H1 (cell line): Measurements from ENCODE around the gene MAGOHB. TPM values are rescaled to one million over a fixed set of nuclear protein-coding genes. Genes with fewer than 3 reads are reported as not detected.

Source experiments
- BACH1 ChIP-seq: IDR thresholded peaks from 2 replicates; pipeline ENCODE4 v1.6.1; 2012; ENCODE audit warnings: low read length, improper control_type of control experiment
- BRCA1 ChIP-seq: IDR thresholded peaks from 2 replicates; pipeline ENCODE4 v1.6.1; 2012; ENCODE audit warnings: low read depth, low read length, improper control_type of control experiment
- CEBPB ChIP-seq: IDR thresholded peaks from 2 replicates; pipeline ENCODE4 v1.6.1; 2012; ENCODE audit warnings: low read depth, low read length
- CHD2 ChIP-seq: IDR thresholded peaks from 2 replicates; pipeline ENCODE4 v1.6.1; 2012; ENCODE audit warnings: low read length, improper control_type of control experiment
- CREB1 ChIP-seq: IDR thresholded peaks from 2 replicates; pipeline ENCODE4 v1.6.1; 2012; ENCODE audit warnings: inconsistent platforms
- FOSL1 ChIP-seq: IDR thresholded peaks from 2 replicates; pipeline ENCODE4 v1.6.1; 2011; ENCODE audit warnings: mild to moderate bottlenecking, low read depth, low read length, moderate library complexity; ENCODE audit not compliant: insufficient read depth
- GTF2F1 ChIP-seq: IDR thresholded peaks from 2 replicates; pipeline ENCODE4 v1.6.1; 2012; ENCODE audit warnings: low read depth, low read length, improper control_type of control experiment, borderline replicate concordance
- KDM1A ChIP-seq: fragments of 200-600, 300-600 bp; sonication (generic); IDR thresholded peaks from 2 replicates; pipeline ENCODE4 v1.7.1; 2016; ENCODE audit warnings: mild to moderate bottlenecking, low read length, borderline replicate concordance
- KDM4A ChIP-seq: IDR thresholded peaks from one replicate; pipeline ENCODE4 v1.7.1; 2012; ENCODE audit warnings: low read depth, mild to moderate bottlenecking, moderate library complexity, low read length, inconsistent platforms; ENCODE audit not compliant: severe bottlenecking
- MAFK ChIP-seq: IDR thresholded peaks from 2 replicates; pipeline ENCODE4 v1.6.1; 2012; ENCODE audit warnings: low read depth, mild to moderate bottlenecking, improper control_type of control experiment, low read length
- POU5F1 ChIP-seq: IDR thresholded peaks from 2 replicates; pipeline ENCODE4 v1.6.1; 2011; ENCODE audit warnings: low read depth, mild to moderate bottlenecking, low read length, moderate library complexity
- RBBP5 ChIP-seq: IDR thresholded peaks from 2 replicates; pipeline ENCODE4 v1.7.1; 2012; ENCODE audit warnings: low read depth, mild to moderate bottlenecking, inconsistent platforms, low read length, moderate library complexity, borderline replicate concordance
- SAP30 ChIP-seq: fragments of 300-600 bp; sonication (generic); IDR thresholded peaks from 2 replicates; pipeline ENCODE4 v1.7.1; 2012; ENCODE audit warnings: low read length, moderate library complexity, mild to moderate bottlenecking, inconsistent platforms; ENCODE audit not compliant: insufficient read depth, insufficient replicate concordance
- SP1 ChIP-seq: IDR thresholded peaks from 2 replicates; pipeline ENCODE4 v1.6.1; 2011; ENCODE audit warnings: low read depth, low read length
- SP4 ChIP-seq: IDR thresholded peaks from 2 replicates; pipeline ENCODE4 v1.6.1; 2012; ENCODE audit warnings: low read length, inconsistent platforms
- SRF ChIP-seq: IDR thresholded peaks from 2 replicates; pipeline ENCODE4 v1.6.1; 2011; ENCODE audit warnings: mild to moderate bottlenecking, low read depth, low read length, moderate library complexity
- SUZ12 ChIP-seq: fragments of 200-600 bp; sonication (generic); IDR thresholded peaks from 2 replicates; pipeline ENCODE4 v1.6.1; 2012; ENCODE audit warnings: mild to moderate bottlenecking, inconsistent platforms, low read length, moderate library complexity, mixed read lengths
- ZNF274 ChIP-seq: IDR thresholded peaks from 2 replicates; pipeline ENCODE4 v1.7.0; 2012; ENCODE audit warnings: low read length, borderline replicate concordance; ENCODE audit errors: extremely low read depth
- polyA plus RNA-seq, 7 experiments: library from polyadenylated mRNA; depleted of rRNA in 3 of 7; stranded (reverse) in 5 of 7; unstranded in 2 of 7; fragments of >200 nt in 5 of 7; fragments of 200-250 nt in 2 of 7; gene quantifications; 1 replicate in 5 of 7; 2 replicates in 1 of 7; 4 replicates in 1 of 7; pipeline versions ENCODE4 v1.2.1 to v1.2.3, GENCODE V29; 2011 to 2013; ENCODE audit warnings: missing spikeins in 2 of 7, mixed read lengths in 2 of 7
- total RNA-seq: library from RNA; stranded (reverse); fragmentation: NEBNext Ultra II Directional; extraction: Animal tissue kit (Norgen Biotek cat#: 25700); gene quantifications from 2 replicates; pipeline ENCODE4 v1.2.1, GENCODE V29; 2021
- TF ChIP-seq, protein P1 (sequence below): IDR thresholded peaks from 2 replicates; pipeline ENCODE4 v1.6.1; 2012; ENCODE audit warnings: inconsistent platforms
- TF ChIP-seq, protein P2 (sequence below): IDR thresholded peaks from 2 replicates; pipeline ENCODE4 v1.6.1; 2011; ENCODE audit warnings: low read depth, mild to moderate bottlenecking, low read length; ENCODE audit not compliant: insufficient read depth
- TF ChIP-seq, protein P3 (sequence below), 3 experiments: IDR thresholded peaks; 1 replicate in 2 of 3; 2 replicates in 1 of 3; pipeline versions ENCODE4 v1.5.1 to v1.6.1; 2011; ENCODE audit warnings: low read length in 3 of 3, mild to moderate bottlenecking in 3 of 3, inconsistent platforms in 2 of 3, low read depth in 1 of 3, moderate library complexity in 1 of 3; ENCODE audit not compliant: insufficient read depth in 1 of 3; ENCODE audit errors: control extremely low read depth in 1 of 3

Gene MAGOHB
- total and polyA plus RNA-seq, 2 of the 8 experiments (the other 6 are each of a cell fraction or from before 2014, with no cell fraction given) = 21.5 to 53.7 TPM

- peak; percentile 100 for TF ChIP-seq CREB1
- peak; percentile 88 for TF ChIP-seq BRCA1
- TF ChIP-seq CHD2 = peak; percentile 96
- no peak for TF ChIP-seq BACH1
- TF ChIP-seq RBBP5 = peak; percentile 97; the same call in 1 of the 2 replicates
- TF ChIP-seq SAP30 = no peak
- TF ChIP-seq ZNF274 = no peak
- TF ChIP-seq GTF2F1 = peak; percentile 54; the same call in 1 of the 2 replicates
- no peak for TF ChIP-seq MAFK
- no peak for TF ChIP-seq KDM1A
- TF ChIP-seq CEBPB = no peak
- TF ChIP-seq FOSL1 = no peak
- peak; percentile 55; the same call in 1 of the 2 replicates for TF ChIP-seq SP1
- TF ChIP-seq, protein P1, sequence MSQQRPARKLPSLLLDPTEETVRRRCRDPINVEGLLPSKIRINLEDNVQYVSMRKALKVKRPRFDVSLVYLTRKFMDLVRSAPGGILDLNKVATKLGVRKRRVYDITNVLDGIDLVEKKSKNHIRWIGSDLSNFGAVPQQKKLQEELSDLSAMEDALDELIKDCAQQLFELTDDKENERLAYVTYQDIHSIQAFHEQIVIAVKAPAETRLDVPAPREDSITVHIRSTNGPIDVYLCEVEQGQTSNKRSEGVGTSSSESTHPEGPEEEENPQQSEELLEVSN = peak; percentile 77
- no peak for TF ChIP-seq POU5F1
- TF ChIP-seq, protein P2, sequence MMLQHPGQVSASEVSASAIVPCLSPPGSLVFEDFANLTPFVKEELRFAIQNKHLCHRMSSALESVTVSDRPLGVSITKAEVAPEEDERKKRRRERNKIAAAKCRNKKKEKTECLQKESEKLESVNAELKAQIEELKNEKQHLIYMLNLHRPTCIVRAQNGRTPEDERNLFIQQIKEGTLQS = peak; percentile 93
- no peak for TF ChIP-seq SUZ12
- TF ChIP-seq SP4 = no peak
- peak; percentile 100 for TF ChIP-seq KDM4A
- TF ChIP-seq SRF = peak; percentile 86
- TF ChIP-seq, protein P3, sequence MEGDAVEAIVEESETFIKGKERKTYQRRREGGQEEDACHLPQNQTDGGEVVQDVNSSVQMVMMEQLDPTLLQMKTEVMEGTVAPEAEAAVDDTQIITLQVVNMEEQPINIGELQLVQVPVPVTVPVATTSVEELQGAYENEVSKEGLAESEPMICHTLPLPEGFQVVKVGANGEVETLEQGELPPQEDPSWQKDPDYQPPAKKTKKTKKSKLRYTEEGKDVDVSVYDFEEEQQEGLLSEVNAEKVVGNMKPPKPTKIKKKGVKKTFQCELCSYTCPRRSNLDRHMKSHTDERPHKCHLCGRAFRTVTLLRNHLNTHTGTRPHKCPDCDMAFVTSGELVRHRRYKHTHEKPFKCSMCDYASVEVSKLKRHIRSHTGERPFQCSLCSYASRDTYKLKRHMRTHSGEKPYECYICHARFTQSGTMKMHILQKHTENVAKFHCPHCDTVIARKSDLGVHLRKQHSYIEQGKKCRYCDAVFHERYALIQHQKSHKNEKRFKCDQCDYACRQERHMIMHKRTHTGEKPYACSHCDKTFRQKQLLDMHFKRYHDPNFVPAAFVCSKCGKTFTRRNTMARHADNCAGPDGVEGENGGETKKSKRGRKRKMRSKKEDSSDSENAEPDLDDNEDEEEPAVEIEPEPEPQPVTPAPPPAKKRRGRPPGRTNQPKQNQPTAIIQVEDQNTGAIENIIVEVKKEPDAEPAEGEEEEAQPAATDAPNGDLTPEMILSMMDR (IDR thresholded peaks at IDR 0.05; ENCODE audit: control extremely low read depth in 1 of 3, insufficient read depth in 1 of 3, low read depth in 1 of 3, low read length in 3 of 3) = no peak
Measured at GRCh38 chr12:10613349-10614055, at the start of gene MAGOHB (continued).
